Smooth muscle cell (in vitro differentiated cells): ENCODE measurements around the gene FYTTD1. TPM values are rescaled to one million over a fixed set of nuclear protein-coding genes. Genes with fewer than 3 reads are reported as not detected.

Experiments used
- DNase-seq: peaks from one replicate; lab custom pipeline; 2025; ENCODE audit not compliant: unreplicated experiment; lab: John Stamatoyannopoulos, UW
- H2AFZ ChIP-seq: fragments of 200-600 bp; sonication (generic); 2 replicates; pipeline ENCODE4 v1.6.0; 2016; ENCODE audit warnings: antibody characterized with exemption, low read depth, mild to moderate bottlenecking
- H3F3A ChIP-seq: fragments of 200-600 bp; sonication (generic); 2 replicates; pipeline ENCODE4 v1.6.0; 2017; ENCODE audit warnings: antibody characterized with exemption, low read depth
- H3K27ac ChIP-seq: fragments of 200-600 bp; sonication (generic); 2 replicates; pipeline ENCODE4 v1.5.1; 2016; ENCODE audit warnings: low read depth, mild to moderate bottlenecking
- H3K27me3 ChIP-seq: fragments of 200-600 bp; sonication (generic); 2 replicates; pipeline ENCODE4 v1.6.1; 2016; ENCODE audit warnings: low read depth, mild to moderate bottlenecking
- H3K36me3 ChIP-seq: fragments of 200-600 bp; sonication (generic); 2 replicates; pipeline ENCODE4 v1.5.1; 2016; ENCODE audit warnings: low read depth
- H3K4me1 ChIP-seq: fragments of 200-600 bp; sonication (generic); 2 replicates; pipeline ENCODE4 v1.5.1; 2016; ENCODE audit warnings: low read depth
- H3K4me2 ChIP-seq: fragments of 200-600 bp; sonication (generic); 2 replicates; pipeline ENCODE4 v1.6.0; 2016; ENCODE audit warnings: mild to moderate bottlenecking
- H3K4me3 ChIP-seq: fragments of 200-600 bp; sonication (generic); 2 replicates; pipeline ENCODE4 v1.5.1; 2016; ENCODE audit warnings: mild to moderate bottlenecking
- H3K79me2 ChIP-seq: fragments of 200-600 bp; sonication (generic); 2 replicates; pipeline ENCODE4 v1.6.0; 2016; ENCODE audit warnings: low read depth, mild to moderate bottlenecking
- H3K9ac ChIP-seq: fragments of 200-600 bp; sonication (generic); 2 replicates; pipeline ENCODE4 v1.6.0; 2016; ENCODE audit warnings: low read depth
- H3K9me3 ChIP-seq: fragments of 200-600 bp; sonication (generic); replicated peaks from 2 replicates; pipeline ENCODE4 v1.5.1; 2016; ENCODE audit warnings: low read depth
- H4K20me1 ChIP-seq: fragments of 200-600 bp; sonication (generic); 2 replicates; pipeline ENCODE4 v1.6.0; 2016; ENCODE audit warnings: low read depth
- CTCF ChIP-seq: fragments of 200-600 bp; sonication (generic); IDR thresholded peaks from 2 replicates; pipeline ENCODE4 v1.5.1; 2017; ENCODE audit warnings: borderline replicate concordance, mild to moderate bottlenecking, antibody characterized with exemption; ENCODE audit not compliant: insufficient read depth, poor library complexity, severe bottlenecking
- WGBS: methylation state at CpG from one replicate; pipeline ENCODE4 v1.1.7; 2016; ENCODE audit warnings: low lambda C conversion rate; 5-methylcytosine and 5-hydroxymethylcytosine counted together
- polyA plus RNA-seq: library from polyadenylated mRNA; unstranded; fragments of >200 nt; fragmentation: Nextera tagmentation; extraction: Ambion mirVana; gene quantifications from 2 replicates; pipeline ENCODE4 v1.2.1, GENCODE V29; 2016
- total RNA-seq: library from RNA; depleted of rRNA; stranded (reverse); fragments of >200 nt; gene quantifications from 2 replicates; pipeline ENCODE4 v1.2.3, GENCODE V29; 2014

The FYTTD1 gene
- total and polyA plus RNA-seq, 2 experiments from 2014 or later: 32.7 to 33.2 TPM

- peaks cover 6% of the 10 kb centered on the region for H3F3A ChIP-seq
- no peaks in the 10 kb centered on the region for H3K9me3 ChIP-seq
- peak overlapping the region; percentile 92 for H3K27ac ChIP-seq
- no peaks in the 10 kb centered on the region for H3K27me3 ChIP-seq
- H2AFZ ChIP-seq: no peak overlapping the region
- no peaks in the 10 kb centered on the region for H3K79me2 ChIP-seq
- no peaks in the 10 kb centered on the region for H3K36me3 ChIP-seq
- no peaks in the 10 kb centered on the region for H3K4me1 ChIP-seq
- no peak for DNase-seq
- no peak for TF ChIP-seq CTCF
- H4K20me1 ChIP-seq: no peaks in the 10 kb centered on the region
- H3K4me3 ChIP-seq: no peak overlapping the region
- 90% methylated on average over 4 of the region's 4 CpGs for WGBS
- peak overlapping the region; percentile 1 for H3K9ac ChIP-seq
- peak overlapping the region; percentile 78 for H3K4me2 ChIP-seq
Measured at GRCh38 chr3:197713477-197713822, 36.2 kb upstream of the FYTTD1 start.

- Histone ChIP-seq H3K36me3 (no peaks in the 10 kb centered on the region), H3K9me3 (no peaks in the 10 kb centered on the region), H3K4me1 (no peaks in the 10 kb centered on the region), H3K27me3 (no peaks in the 10 kb centered on the region), H3K4me2 (no peak overlapping the region), H3K9ac (no peak overlapping the region), H3K4me3 (no peak overlapping the region), H4K20me1 (no peaks in the 10 kb centered on the region), H3K79me2 (no peaks in the 10 kb centered on the region), H2AFZ (no peak overlapping the region), H3K27ac (no peak overlapping the region), H3F3A (peaks cover 6% of the 10 kb centered on the region)
- 72% methylated on average over 4 of the region's 4 CpGs for WGBS
- TF ChIP-seq CTCF: no peak
- DNase-seq: no peak
Measured at GRCh38 chr3:197714251-197714650, 35.4 kb upstream of the FYTTD1 start.

- Histone ChIP-seq H3F3A (no peaks in the 10 kb centered on the region), H3K27me3 (no peaks in the 10 kb centered on the region), H3K9me3 (peaks cover 4% of the 10 kb centered on the region), H3K79me2 (peaks cover 8% of the 10 kb centered on the region), H3K4me3 (no peak overlapping the region), H4K20me1 (no peaks in the 10 kb centered on the region), H2AFZ (no peak overlapping the region), H3K4me1 (no peaks in the 10 kb centered on the region), H3K36me3 (peaks cover 8% of the 10 kb centered on the region), H3K4me2 (no peak overlapping the region), H3K9ac (peak overlapping the region; percentile 64), H3K27ac (peak overlapping the region; percentile 89)
- no peak for TF ChIP-seq CTCF
- no peak for DNase-seq
- 69% methylated on average over 8 of the region's 8 CpGs for WGBS
Measured at GRCh38 chr3:197718891-197719290, 30.8 kb upstream of the FYTTD1 start.

- 93% methylated on average over 10 of the region's 10 CpGs for WGBS
- no peak for TF ChIP-seq CTCF
- H3K4me2 ChIP-seq: no peak overlapping the region
- peaks cover 4% of the 10 kb centered on the region for H3K9me3 ChIP-seq
- no peak overlapping the region for H3K27ac ChIP-seq
- peaks cover 14% of the 10 kb centered on the region for H3K79me2 ChIP-seq
- H3K36me3 ChIP-seq: peaks cover 8% of the 10 kb centered on the region
- no peaks in the 10 kb centered on the region for H3K4me1 ChIP-seq
- H3K27me3 ChIP-seq: no peaks in the 10 kb centered on the region
- H3K4me3 ChIP-seq: no peak overlapping the region
- no peaks in the 10 kb centered on the region for H3F3A ChIP-seq
- DNase-seq: no peak
- H2AFZ ChIP-seq: no peak overlapping the region
- no peak overlapping the region for H3K9ac ChIP-seq
- peaks cover 1% of the 10 kb centered on the region for H4K20me1 ChIP-seq
Measured at GRCh38 chr3:197720694-197721093, 29.0 kb upstream of the FYTTD1 start.
